ENCODE measurements around the gene MIER3. TPM values are rescaled to one million over a fixed set of nuclear protein-coding genes. Genes with fewer than 3 reads are reported as not detected.

The MIER3 gene
- total and polyA plus RNA-seq, 9 of the 15 experiments (the other 6 are each of a cell fraction or from before 2014, with no cell fraction given) = 4.1 to 29.3 (median 13.0) TPM

- Histone ChIP-seq H3K4me3 (no peak overlapping the region), H3K9me3 (replicated peaks; ENCODE audit: control insufficient read depth, insufficient read depth, low read depth, low read length) (no peaks in the 10 kb centered on the region), H3K79me2 (ENCODE audit: control insufficient read depth, insufficient read depth, low read length) (no peaks in the 10 kb centered on the region), H3K9me1 (ENCODE audit: control insufficient read depth, insufficient read depth, low read length) (no peaks in the 10 kb centered on the region), H4K20me1 (replicated peaks; ENCODE audit: control insufficient read depth, insufficient read depth, low read length) (no peaks in the 10 kb centered on the region; the same call in 1 of the 2 replicates), H3K27ac (ENCODE audit: extremely low read depth, low read depth, low read length) (no peak overlapping the region), H3K4me2 (ENCODE audit: insufficient read depth, low read length) (no peak overlapping the region), H3K36me3 (ENCODE audit: control insufficient read depth, insufficient read depth, low read length) (no peaks in the 10 kb centered on the region), H2AFZ (ENCODE audit: low read depth, low read length) (no peak overlapping the region), H3K9ac (ENCODE audit: insufficient read depth in 1 of 2, low read depth in 2 of 2, low read length in 2 of 2) (no peak overlapping the region), H3K4me1 (replicated peaks in 1 of 2; ENCODE audit: control insufficient read depth in 2 of 2, insufficient read depth in 2 of 2, low read length in 2 of 2) (no peaks in the 10 kb centered on the region), H3K27me3 (ENCODE audit: control insufficient read depth in 2 of 2, insufficient read depth in 2 of 2, low read length in 2 of 2) (peaks cover 13 to 21% of the 10 kb centered on the region in 2 experiments; a peak in 4 of 5 replicates)
- BruUV-seq (replicated peaks) = no TSS peak
- 7% methylated on average over 3 of the region's 3 CpGs for WGBS (ENCODE audit: insufficient coverage, low coverage, missing lambda C conversion rate)
- ATAC-seq (no peak), DNase-seq (ENCODE audit: extremely low read depth in 1 of 4, low spot score in 3 of 4) (no peak), FAIRE-seq (no peak)
- CTCF ChIA-PET (ENCODE audit: low intra/inter-chr PET ratio) = no interaction called here
- in situ Hi-C loops (cut with MboI) (no loop called here), intact Hi-C loops (cut with micrococcal nuclease) (no loop called here)
- POLR2A ChIA-PET = interaction anchor here (1.1 kb wide), 1 partner anchor 16 kb away, joined by 4 read pairs; no protein-coding TSS in a partner anchor
- TF ChIP-seq RCOR1 (IDR thresholded peaks at IDR 0.05; ENCODE audit: borderline replicate concordance in 1 of 2, low read depth in 2 of 2, low read length in 2 of 2) = no peak
- TF ChIP-seq STAG1 (CRISPR knock-in tag; IDR thresholded peaks at IDR 0.05; ENCODE audit: borderline replicate concordance) = no peak
- no peak for TF ChIP-seq ZNF347 (CRISPR knock-in tag; IDR thresholded peaks at IDR 0.05; ENCODE audit: low read depth)
- no peak for TF ChIP-seq ZNF79 (CRISPR knock-in tag; IDR thresholded peaks at IDR 0.05; ENCODE audit: low read depth)
- TF ChIP-seq SETDB1 (IDR thresholded peaks at IDR 0.05; ENCODE audit: low read length) = no peak
- no peak for TF ChIP-seq BRF2 (IDR thresholded peaks at IDR 0.05; ENCODE audit: borderline replicate concordance, insufficient read depth, insufficient read length)
- TF ChIP-seq PCBP2 (IDR thresholded peaks at IDR 0.05; ENCODE audit: low read depth, low read length, poor library complexity, severe bottlenecking) = no peak
- no peak for TF ChIP-seq POLR2H (tag; IDR thresholded peaks at IDR 0.05; ENCODE audit: low read depth)
- no peak for TF ChIP-seq LARP7 (IDR thresholded peaks at IDR 0.05)
- no peak for TF ChIP-seq PTBP1 (IDR thresholded peaks at IDR 0.05; ENCODE audit: low read depth, low read length)
- TF ChIP-seq MAFK (IDR thresholded peaks at IDR 0.05; ENCODE audit: low read length) = no peak
- TF ChIP-seq ZNF586 (CRISPR knock-in tag; conservative IDR thresholded peaks at IDR 0.05) = no peak
- TF ChIP-seq RNF2 (IDR thresholded peaks at IDR 0.05) = no peak
- no peak for TF ChIP-seq PTTG1 (tag; IDR thresholded peaks at IDR 0.05; ENCODE audit: low read depth)
- no peak for TF ChIP-seq XRCC5 (IDR thresholded peaks at IDR 0.05; ENCODE audit: low read depth, low read length)
Measured at GRCh38 chr5:56971275-56971674, 19.4 kb upstream of the MIER3 start.
